ENCODE results near the gene ARRDC1. TPM values are rescaled to one million over a fixed set of nuclear protein-coding genes. Genes with fewer than 3 reads are reported as not detected.

Gene ARRDC1
- total RNA-seq, 1 donor from 2014 or later: 28.7 TPM

DNA sequence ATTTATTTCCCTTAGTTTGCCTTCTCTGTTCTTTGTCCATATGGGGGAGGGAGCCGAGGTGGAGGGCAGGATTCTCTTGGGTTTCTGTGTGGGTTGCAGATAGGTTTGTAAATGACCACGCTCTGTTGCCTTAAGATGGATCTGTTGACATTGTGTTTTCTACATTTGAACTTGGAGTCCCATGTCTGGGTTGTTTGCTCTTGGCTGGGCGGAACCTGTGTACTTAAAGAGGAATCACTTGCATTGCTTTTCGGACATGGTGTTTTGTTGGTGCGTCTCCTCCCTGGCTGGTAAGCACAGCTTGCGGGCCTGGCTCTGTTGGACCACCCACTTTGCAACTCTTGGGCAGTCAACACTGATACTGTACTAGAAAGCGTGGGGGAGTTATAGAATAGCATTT, 59.2 kb downstream of the ARRDC1 start:
- Mint-ChIP-seq H3K4me1 (ENCODE audit: unreplicated experiment) (peaks cover 39% of the 10 kb centered on the region), H3K27ac (ENCODE audit: unreplicated experiment) (no peak overlapping the region), H3K27me3 (ENCODE audit: unreplicated experiment) (no peaks in the 10 kb centered on the region), H3K9me3 (ENCODE audit: unreplicated experiment) (no peaks in the 10 kb centered on the region), H3K36me3 (ENCODE audit: unreplicated experiment) (peaks cover 3% of the 10 kb centered on the region), H3K4me3 (ENCODE audit: unreplicated experiment) (no peak overlapping the region)
- TF ChIP-seq, protein P1, sequence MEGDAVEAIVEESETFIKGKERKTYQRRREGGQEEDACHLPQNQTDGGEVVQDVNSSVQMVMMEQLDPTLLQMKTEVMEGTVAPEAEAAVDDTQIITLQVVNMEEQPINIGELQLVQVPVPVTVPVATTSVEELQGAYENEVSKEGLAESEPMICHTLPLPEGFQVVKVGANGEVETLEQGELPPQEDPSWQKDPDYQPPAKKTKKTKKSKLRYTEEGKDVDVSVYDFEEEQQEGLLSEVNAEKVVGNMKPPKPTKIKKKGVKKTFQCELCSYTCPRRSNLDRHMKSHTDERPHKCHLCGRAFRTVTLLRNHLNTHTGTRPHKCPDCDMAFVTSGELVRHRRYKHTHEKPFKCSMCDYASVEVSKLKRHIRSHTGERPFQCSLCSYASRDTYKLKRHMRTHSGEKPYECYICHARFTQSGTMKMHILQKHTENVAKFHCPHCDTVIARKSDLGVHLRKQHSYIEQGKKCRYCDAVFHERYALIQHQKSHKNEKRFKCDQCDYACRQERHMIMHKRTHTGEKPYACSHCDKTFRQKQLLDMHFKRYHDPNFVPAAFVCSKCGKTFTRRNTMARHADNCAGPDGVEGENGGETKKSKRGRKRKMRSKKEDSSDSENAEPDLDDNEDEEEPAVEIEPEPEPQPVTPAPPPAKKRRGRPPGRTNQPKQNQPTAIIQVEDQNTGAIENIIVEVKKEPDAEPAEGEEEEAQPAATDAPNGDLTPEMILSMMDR (IDR thresholded peaks at IDR 0.05): no peak
- DNase-seq (ENCODE audit: extremely low spot score, unreplicated experiment): no peak

Other genes with a start within 250 kb of the ARRDC1 start
- gene EXD3, start 182.5 kb upstream of the ARRDC1 start, total RNA-seq: 20.0 and 21.5 TPM in 2 replicates
- 1.0 and 1.5 TPM in 2 replicates for gene NOXA1, start 182.3 kb upstream of the ARRDC1 start, total RNA-seq
- gene ENTPD8, start 164.3 kb upstream of the ARRDC1 start, total RNA-seq: 0.16 and 0.24 TPM in 2 replicates
- 93.1 and 103 TPM in 2 replicates for gene NSMF, start 146.4 kb upstream of the ARRDC1 start, total RNA-seq
- 7.1 and 7.2 TPM in 2 replicates for gene PNPLA7, start 55.3 kb upstream of the ARRDC1 start, total RNA-seq
- gene MRPL41, start 53.8 kb upstream of the ARRDC1 start, total RNA-seq: 51.9 and 53.8 TPM in 2 replicates
- 37.3 and 39.5 TPM in 2 replicates for gene DPH7, start 26.8 kb upstream of the ARRDC1 start, total RNA-seq
- 30.3 and 31.4 TPM in 2 replicates for gene ZMYND19, start 15.2 kb upstream of the ARRDC1 start, total RNA-seq
- gene EHMT1, start 13.3 kb downstream of the ARRDC1 start, total RNA-seq: 88.6 and 93.3 TPM in 2 replicates